22Rv1 (cell line): ENCODE data around the gene PGGT1B.

ENCODE experiments used
- ZFX ChIP-seq: fragments of 450-650 bp; IDR thresholded peaks from 2 replicates; pipeline ENCODE4 v1.6.1; 2017; ENCODE audit warnings: antibody characterized with exemption, borderline replicate concordance
- TF ChIP-seq, protein P1 (sequence below): fragments of 450-650 bp; IDR thresholded peaks from 2 replicates; pipeline ENCODE4 v1.5.1; 2017; ENCODE audit warnings: mild to moderate bottlenecking

DNA sequence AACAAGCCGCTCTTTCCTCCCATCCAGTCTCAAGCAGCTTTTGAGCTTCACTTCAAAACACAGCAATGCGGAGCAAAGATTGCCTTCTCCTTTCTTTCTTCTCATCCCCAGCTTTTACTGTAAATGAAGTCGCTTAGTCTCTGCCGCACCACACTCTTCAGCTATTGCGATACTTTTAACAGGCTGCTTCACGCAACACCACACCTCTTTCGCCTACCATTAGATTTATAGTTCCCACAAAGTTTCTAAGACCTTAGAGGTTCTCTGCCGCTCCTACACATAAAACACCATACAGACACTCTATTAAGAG is 711 bp downstream of the PGGT1B start:
- TF ChIP-seq, protein P1, sequence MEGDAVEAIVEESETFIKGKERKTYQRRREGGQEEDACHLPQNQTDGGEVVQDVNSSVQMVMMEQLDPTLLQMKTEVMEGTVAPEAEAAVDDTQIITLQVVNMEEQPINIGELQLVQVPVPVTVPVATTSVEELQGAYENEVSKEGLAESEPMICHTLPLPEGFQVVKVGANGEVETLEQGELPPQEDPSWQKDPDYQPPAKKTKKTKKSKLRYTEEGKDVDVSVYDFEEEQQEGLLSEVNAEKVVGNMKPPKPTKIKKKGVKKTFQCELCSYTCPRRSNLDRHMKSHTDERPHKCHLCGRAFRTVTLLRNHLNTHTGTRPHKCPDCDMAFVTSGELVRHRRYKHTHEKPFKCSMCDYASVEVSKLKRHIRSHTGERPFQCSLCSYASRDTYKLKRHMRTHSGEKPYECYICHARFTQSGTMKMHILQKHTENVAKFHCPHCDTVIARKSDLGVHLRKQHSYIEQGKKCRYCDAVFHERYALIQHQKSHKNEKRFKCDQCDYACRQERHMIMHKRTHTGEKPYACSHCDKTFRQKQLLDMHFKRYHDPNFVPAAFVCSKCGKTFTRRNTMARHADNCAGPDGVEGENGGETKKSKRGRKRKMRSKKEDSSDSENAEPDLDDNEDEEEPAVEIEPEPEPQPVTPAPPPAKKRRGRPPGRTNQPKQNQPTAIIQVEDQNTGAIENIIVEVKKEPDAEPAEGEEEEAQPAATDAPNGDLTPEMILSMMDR = no peak
- TF ChIP-seq ZFX = no peak
